ENCODE measurements around the gene GFRAL.

GRCh38 chr6:55281215-55281614 lies 46.1 kb upstream of the GFRAL start:
- TF ChIP-seq CTCF (IDR thresholded peaks at IDR 0.05) (no peak), POLR2A (IDR thresholded peaks at IDR 0.05) (no peak)

All from body of pancreas (tissue), 4 donors.